ENCODE data around the gene ALPG.

ALPG gene

DNA sequence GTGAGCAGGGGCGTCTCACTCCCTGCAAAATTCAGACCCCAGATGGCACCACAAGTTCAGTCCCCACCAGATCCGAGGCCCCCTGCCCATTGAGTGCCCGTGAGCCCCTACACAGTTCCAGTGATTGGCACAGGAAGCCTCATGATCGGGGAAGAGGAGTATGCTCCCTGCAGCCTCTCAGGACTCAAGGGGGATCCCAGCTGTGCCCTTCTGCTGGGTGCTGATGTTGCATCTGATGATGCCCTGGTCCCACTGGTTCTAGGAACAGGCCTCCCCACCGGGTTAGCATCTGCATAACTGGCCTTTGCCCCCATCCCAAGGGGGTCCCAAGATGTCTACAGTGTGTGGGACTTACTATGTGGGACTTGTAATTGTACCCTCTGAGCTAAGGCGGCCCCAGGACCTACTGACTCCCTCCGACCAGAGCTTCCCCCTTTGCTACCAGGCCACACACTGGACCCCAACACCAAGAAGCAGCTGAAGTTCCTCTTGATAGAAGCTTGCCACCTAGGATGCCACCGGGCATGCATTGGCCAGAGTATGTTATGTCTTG, 8.6 kb downstream of the ALPG start:
- DNase-seq (ENCODE audit: low read depth) = no peak

DNA sequence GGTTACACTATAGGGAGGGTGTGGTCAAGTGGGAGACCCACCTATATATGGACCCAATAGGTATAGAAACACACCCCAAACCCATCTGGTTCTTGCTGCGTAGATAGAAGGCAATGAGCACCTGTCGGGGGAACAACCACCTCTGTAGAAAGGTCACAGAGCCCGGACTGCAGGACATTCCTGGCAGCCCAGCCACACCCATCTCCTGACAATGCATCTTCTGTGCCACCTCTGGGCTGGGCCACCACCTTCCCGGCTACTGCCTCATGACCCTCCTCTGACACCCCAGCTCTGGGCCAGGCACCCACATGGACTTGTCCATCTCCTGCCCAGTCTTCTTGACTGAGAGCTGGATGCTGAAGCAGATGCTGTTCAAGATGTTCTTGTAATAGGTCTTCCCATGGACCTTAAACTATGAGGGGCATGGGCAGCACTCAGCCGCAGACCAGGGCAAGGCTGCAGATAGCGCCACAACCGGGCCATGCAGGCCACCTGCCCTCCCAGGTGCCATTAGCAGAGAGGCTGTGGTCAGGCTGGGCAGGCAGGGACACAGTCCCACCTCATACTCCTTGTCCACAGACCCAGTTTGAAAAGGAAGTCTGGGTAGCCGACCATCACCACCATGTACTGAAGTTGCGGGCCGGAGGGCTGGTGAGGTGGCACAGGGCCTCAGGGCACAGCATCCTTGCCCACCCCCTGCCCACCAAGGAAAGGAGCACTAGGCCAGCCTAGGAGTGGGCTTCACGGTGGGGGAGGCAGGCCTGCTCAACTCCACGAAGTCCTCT, 9.3 kb downstream of the ALPG start:
- no peak for DNase-seq (ENCODE audit: low read depth)
- TF ChIP-seq CTCF (IDR thresholded peaks at IDR 0.05; ENCODE audit: control insufficient read depth, insufficient read depth, low read depth, low read length, missing control alignments) = no peak
- H3K4me3 ChIP-seq (ENCODE audit: control insufficient read depth, low read depth, low read length) = no peak overlapping the region

More for the DNA sequence above, 8.6 kb downstream of the ALPG start:
- TF ChIP-seq CTCF (IDR thresholded peaks at IDR 0.05; ENCODE audit: control insufficient read depth, insufficient read depth, low read depth, low read length, missing control alignments) = no peak
- H3K4me3 ChIP-seq (ENCODE audit: control insufficient read depth, low read depth, low read length) = no peak overlapping the region

GRCh38 chr2:232416521-232417470, 10.2 kb downstream of the ALPG start:
- no peak for TF ChIP-seq CTCF (IDR thresholded peaks at IDR 0.05; ENCODE audit: control insufficient read depth, insufficient read depth, low read depth, low read length, missing control alignments)
- no peak overlapping the region for H3K4me3 ChIP-seq (ENCODE audit: control insufficient read depth, low read depth, low read length)
- DNase-seq (ENCODE audit: low read depth) = no peak

DNA sequence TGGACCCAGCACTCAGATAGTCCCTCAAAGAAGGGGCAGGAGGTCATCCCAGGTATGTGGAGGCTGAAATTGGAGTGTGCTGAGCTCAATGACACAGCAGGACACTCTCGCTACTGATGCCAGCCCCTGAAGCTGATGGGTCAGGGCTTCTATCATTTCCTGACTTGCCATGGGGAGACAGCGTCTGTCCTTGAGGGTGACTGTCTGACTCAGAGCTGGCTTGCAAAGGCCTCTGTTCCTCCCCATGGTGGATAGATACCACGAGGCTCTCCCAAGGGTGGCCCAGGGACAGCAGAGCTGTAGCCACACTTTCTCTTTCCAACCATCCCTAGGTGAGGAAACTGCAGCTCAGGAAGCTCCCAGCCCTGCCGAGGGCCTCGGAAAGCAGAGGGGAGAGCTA, 10.8 kb downstream of the ALPG start:
- no peak for TF ChIP-seq CTCF (IDR thresholded peaks at IDR 0.05; ENCODE audit: control insufficient read depth, insufficient read depth, low read depth, low read length, missing control alignments)
- no peak overlapping the region for H3K4me3 ChIP-seq (ENCODE audit: control insufficient read depth, low read depth, low read length)
- no peak for DNase-seq (ENCODE audit: low read depth)

GRCh38 chr2:232418056-232418455, 11.4 kb downstream of the ALPG start:
- TF ChIP-seq CTCF (IDR thresholded peaks at IDR 0.05; ENCODE audit: control insufficient read depth, insufficient read depth, low read depth, low read length, missing control alignments) = no peak
- no peak overlapping the region for H3K4me3 ChIP-seq (ENCODE audit: control insufficient read depth, low read depth, low read length)
- DNase-seq (ENCODE audit: low read depth) = no peak

- no peak for TF ChIP-seq CTCF (IDR thresholded peaks at IDR 0.05; ENCODE audit: control insufficient read depth, insufficient read depth, low read depth, low read length, missing control alignments)
- DNase-seq (ENCODE audit: low read depth) = no peak
- peak overlapping the region; percentile 9 for H3K4me3 ChIP-seq (ENCODE audit: control insufficient read depth, low read depth, low read length)
These were observed 12.0 kb downstream of the ALPG start for GRCh38 chr2:232418466-232419244.
